Measurements from ENCODE around the gene PARVG.

The PARVG gene

GRCh38 chr22:44247923-44248892 is 67.5 kb downstream of the PARVG start:
- no peak for DNase-seq

GRCh38 chr22:44248926-44249325 is 68.2 kb downstream of the PARVG start:
- no peak for DNase-seq

GRCh38 chr22:44249376-44250147 is 68.8 kb downstream of the PARVG start:
- no peak for DNase-seq

- no peak for DNase-seq
Measured at GRCh38 chr22:44254811-44255210, 74.1 kb downstream of the PARVG start.

- no peak for DNase-seq
Measured at GRCh38 chr22:44256085-44256484, 75.4 kb downstream of the PARVG start.

GRCh38 chr22:44256556-44257485 is 76.1 kb downstream of the PARVG start:
- no peak for DNase-seq
